ENCODE measurements around the gene SLC22A4.

SLC22A4 gene

GRCh38 chr5:132294728-132295504 lies 722 bp downstream of the SLC22A4 start:
- Histone ChIP-seq H3K27ac (ENCODE audit: low read depth, low read length) (peak overlapping the region; percentile 97), H3K9ac (ENCODE audit: low read depth in 1 of 2, low read length in 2 of 2) (peak overlapping the region; percentile 73 to 84), H3K4me3 (ENCODE audit: low read depth in 1 of 2, low read length in 2 of 2) (peak overlapping the region; percentile 81 to 84), H3K9me3 (ENCODE audit: control insufficient read depth in 1 of 2, low read length in 2 of 2) (no peaks in the 10 kb centered on the region), H3K4me1 (ENCODE audit: control insufficient read depth in 1 of 2, insufficient read depth in 2 of 2, low read length in 2 of 2) (peaks cover 27 to 35% of the 10 kb centered on the region in 2 donors), H3K27me3 (ENCODE audit: control insufficient read depth in 1 of 2, insufficient read depth in 2 of 2, low read length in 2 of 2) (no peaks in the 10 kb centered on the region), H3K36me3 (ENCODE audit: control insufficient read depth in 1 of 2, insufficient read depth in 2 of 2, low read length in 2 of 2) (no peaks in the 10 kb centered on the region)

GRCh38 chr5:132295505-132296411 lies 1.6 kb downstream of the SLC22A4 start:
- peak overlapping the region; percentile 81 to 84 for H3K4me3 ChIP-seq (ENCODE audit: low read depth in 1 of 2, low read length in 2 of 2)
- H3K27me3 ChIP-seq (ENCODE audit: control insufficient read depth in 1 of 2, insufficient read depth in 2 of 2, low read length in 2 of 2) = no peaks in the 10 kb centered on the region
- peak overlapping the region in 1 of 2 donors; percentile 84 for H3K9ac ChIP-seq (ENCODE audit: low read depth in 1 of 2, low read length in 2 of 2)
- no peaks in the 10 kb centered on the region for H3K36me3 ChIP-seq (ENCODE audit: control insufficient read depth in 1 of 2, insufficient read depth in 2 of 2, low read length in 2 of 2)
- H3K4me1 ChIP-seq (ENCODE audit: control insufficient read depth in 1 of 2, insufficient read depth in 2 of 2, low read length in 2 of 2) = peaks cover 35 to 43% of the 10 kb centered on the region in 2 donors
- no peak overlapping the region for H3K27ac ChIP-seq (ENCODE audit: low read depth, low read length)
- no peaks in the 10 kb centered on the region for H3K9me3 ChIP-seq (ENCODE audit: control insufficient read depth in 1 of 2, low read length in 2 of 2)

GRCh38 chr5:132296412-132297016 lies 2.3 kb downstream of the SLC22A4 start:
- Histone ChIP-seq H3K27me3 (ENCODE audit: control insufficient read depth in 1 of 2, insufficient read depth in 2 of 2, low read length in 2 of 2) (no peaks in the 10 kb centered on the region), H3K9me3 (ENCODE audit: control insufficient read depth in 1 of 2, low read length in 2 of 2) (no peaks in the 10 kb centered on the region), H3K36me3 (ENCODE audit: control insufficient read depth in 1 of 2, insufficient read depth in 2 of 2, low read length in 2 of 2) (no peaks in the 10 kb centered on the region), H3K4me1 (ENCODE audit: control insufficient read depth in 1 of 2, insufficient read depth in 2 of 2, low read length in 2 of 2) (peaks cover 43 to 51% of the 10 kb centered on the region in 2 donors), H3K9ac (ENCODE audit: low read depth in 1 of 2, low read length in 2 of 2) (peak overlapping the region in 1 of 2 donors; percentile 8), H3K4me3 (ENCODE audit: low read depth in 1 of 2, low read length in 2 of 2) (peak overlapping the region; percentile 81 to 84), H3K27ac (ENCODE audit: low read depth, low read length) (no peak overlapping the region)

GRCh38 chr5:132297211-132297940 lies 3.2 kb downstream of the SLC22A4 start:
- Histone ChIP-seq H3K4me3 (ENCODE audit: low read depth in 1 of 2, low read length in 2 of 2) (no peak overlapping the region), H3K9ac (ENCODE audit: low read depth in 1 of 2, low read length in 2 of 2) (no peak overlapping the region), H3K27me3 (ENCODE audit: control insufficient read depth in 1 of 2, insufficient read depth in 2 of 2, low read length in 2 of 2) (no peaks in the 10 kb centered on the region), H3K27ac (ENCODE audit: low read depth, low read length) (no peak overlapping the region), H3K9me3 (ENCODE audit: control insufficient read depth in 1 of 2, low read length in 2 of 2) (no peaks in the 10 kb centered on the region), H3K4me1 (ENCODE audit: control insufficient read depth in 1 of 2, insufficient read depth in 2 of 2, low read length in 2 of 2) (peaks cover 48 to 59% of the 10 kb centered on the region in 2 donors), H3K36me3 (ENCODE audit: control insufficient read depth in 1 of 2, insufficient read depth in 2 of 2, low read length in 2 of 2) (no peaks in the 10 kb centered on the region)

GRCh38 chr5:132298298-132299212 lies 4.4 kb downstream of the SLC22A4 start:
- Histone ChIP-seq H3K9ac (ENCODE audit: low read depth in 1 of 2, low read length in 2 of 2) (no peak overlapping the region), H3K4me3 (ENCODE audit: low read depth in 1 of 2, low read length in 2 of 2) (no peak overlapping the region), H3K9me3 (ENCODE audit: control insufficient read depth in 1 of 2, low read length in 2 of 2) (no peaks in the 10 kb centered on the region), H3K4me1 (ENCODE audit: control insufficient read depth in 1 of 2, insufficient read depth in 2 of 2, low read length in 2 of 2) (peaks cover 41 to 51% of the 10 kb centered on the region in 2 donors), H3K27me3 (ENCODE audit: control insufficient read depth in 1 of 2, insufficient read depth in 2 of 2, low read length in 2 of 2) (no peaks in the 10 kb centered on the region), H3K27ac (ENCODE audit: low read depth, low read length) (no peak overlapping the region), H3K36me3 (ENCODE audit: control insufficient read depth in 1 of 2, insufficient read depth in 2 of 2, low read length in 2 of 2) (no peaks in the 10 kb centered on the region)

GRCh38 chr5:132299917-132300316 lies 5.7 kb downstream of the SLC22A4 start:
- Histone ChIP-seq H3K4me1 (ENCODE audit: control insufficient read depth in 1 of 2, insufficient read depth in 2 of 2, low read length in 2 of 2) (peaks cover 41 to 44% of the 10 kb centered on the region in 2 donors), H3K36me3 (ENCODE audit: control insufficient read depth in 1 of 2, insufficient read depth in 2 of 2, low read length in 2 of 2) (no peaks in the 10 kb centered on the region), H3K9ac (ENCODE audit: low read depth in 1 of 2, low read length in 2 of 2) (no peak overlapping the region), H3K9me3 (ENCODE audit: control insufficient read depth in 1 of 2, low read length in 2 of 2) (no peaks in the 10 kb centered on the region), H3K4me3 (ENCODE audit: low read depth in 1 of 2, low read length in 2 of 2) (no peak overlapping the region), H3K27ac (ENCODE audit: low read depth, low read length) (no peak overlapping the region), H3K27me3 (ENCODE audit: control insufficient read depth in 1 of 2, insufficient read depth in 2 of 2, low read length in 2 of 2) (no peaks in the 10 kb centered on the region)

- peaks cover 3 to 8% of the 10 kb centered on the region in 2 donors for H3K9me3 ChIP-seq (ENCODE audit: control insufficient read depth in 1 of 2, low read length in 2 of 2)
- no peak overlapping the region for H3K9ac ChIP-seq (ENCODE audit: low read depth in 1 of 2, low read length in 2 of 2)
- no peaks in the 10 kb centered on the region for H3K36me3 ChIP-seq (ENCODE audit: control insufficient read depth in 1 of 2, insufficient read depth in 2 of 2, low read length in 2 of 2)
- no peak overlapping the region for H3K27ac ChIP-seq (ENCODE audit: low read depth, low read length)
- peaks cover 36 to 37% of the 10 kb centered on the region in 2 donors for H3K4me1 ChIP-seq (ENCODE audit: control insufficient read depth in 1 of 2, insufficient read depth in 2 of 2, low read length in 2 of 2)
- no peak overlapping the region for H3K4me3 ChIP-seq (ENCODE audit: low read depth in 1 of 2, low read length in 2 of 2)
- no peaks in the 10 kb centered on the region for H3K27me3 ChIP-seq (ENCODE audit: control insufficient read depth in 1 of 2, insufficient read depth in 2 of 2, low read length in 2 of 2)
Measured at GRCh38 chr5:132300577-132301343, 6.6 kb downstream of the SLC22A4 start.

GRCh38 chr5:132301344-132302271 lies 7.4 kb downstream of the SLC22A4 start:
- peak overlapping the region; percentile 39 for H3K27ac ChIP-seq (ENCODE audit: low read depth, low read length)
- peak overlapping the region; percentile 13 to 28 for H3K9ac ChIP-seq (ENCODE audit: low read depth in 1 of 2, low read length in 2 of 2)
- no peaks in the 10 kb centered on the region for H3K27me3 ChIP-seq (ENCODE audit: control insufficient read depth in 1 of 2, insufficient read depth in 2 of 2, low read length in 2 of 2)

More at GRCh38 chr5:132301344-132302271, 7.4 kb downstream of the SLC22A4 start:
- peaks cover 31 to 33% of the 10 kb centered on the region in 2 donors for H3K4me1 ChIP-seq (ENCODE audit: control insufficient read depth in 1 of 2, insufficient read depth in 2 of 2, low read length in 2 of 2)
- no peaks in the 10 kb centered on the region for H3K36me3 ChIP-seq (ENCODE audit: control insufficient read depth in 1 of 2, insufficient read depth in 2 of 2, low read length in 2 of 2)
- no peak overlapping the region for H3K4me3 ChIP-seq (ENCODE audit: low read depth in 1 of 2, low read length in 2 of 2)
- H3K9me3 ChIP-seq (ENCODE audit: control insufficient read depth in 1 of 2, low read length in 2 of 2) = peaks cover 6 to 11% of the 10 kb centered on the region in 2 donors
